ENCODE data around the gene MREG.
"Not testable (repeated sequence)": the region's sequence is repeated elsewhere in the genome, so short reads cannot be mapped to it uniquely, and the experiment has no call there.

Gene MREG

GRCh38 chr2:215985257-215985656 lies 28.1 kb downstream of the MREG start:
- no peak for FAIRE-seq

GRCh38 chr2:215984661-215985060 lies 28.7 kb downstream of the MREG start:
- no peak for FAIRE-seq

GRCh38 chr2:215983581-215984351 lies 29.6 kb downstream of the MREG start:
- FAIRE-seq: no peak

- no peak for FAIRE-seq
Measured at GRCh38 chr2:215982465-215982875, 30.9 kb downstream of the MREG start.

- no peak for FAIRE-seq
Measured at GRCh38 chr2:215981115-215981514, 32.2 kb downstream of the MREG start.

GRCh38 chr2:215979620-215980019 lies 33.7 kb downstream of the MREG start:
- FAIRE-seq: no peak

- no peak for FAIRE-seq
Measured at GRCh38 chr2:215974700-215975429, 38.5 kb downstream of the MREG start.

- no peak for FAIRE-seq
Measured at GRCh38 chr2:215973954-215974699, 39.2 kb downstream of the MREG start.

- FAIRE-seq: no peak
Measured at GRCh38 chr2:215973145-215973792, 40.1 kb downstream of the MREG start.

GRCh38 chr2:215971671-215972070 lies 41.7 kb downstream of the MREG start:
- FAIRE-seq: no peak

- FAIRE-seq: not testable (repeated sequence)
Measured at GRCh38 chr2:215970894-215971293, 42.5 kb downstream of the MREG start.

- no peak for FAIRE-seq
Measured at GRCh38 chr2:215970425-215970824, 42.9 kb downstream of the MREG start.

- no peak for FAIRE-seq
Measured at GRCh38 chr2:215969131-215969841, 44.1 kb downstream of the MREG start.

GRCh38 chr2:215968499-215968898 lies 44.9 kb downstream of the MREG start:
- no peak for FAIRE-seq

GRCh38 chr2:215967590-215968378 lies 45.6 kb downstream of the MREG start:
- no peak for FAIRE-seq

GRCh38 chr2:215966951-215967350 lies 46.4 kb downstream of the MREG start:
- FAIRE-seq: no peak

- FAIRE-seq: no peak
Measured at GRCh38 chr2:215966274-215966673, 47.1 kb downstream of the MREG start.

GRCh38 chr2:215965532-215966165 lies 47.7 kb downstream of the MREG start:
- FAIRE-seq: no peak

GRCh38 chr2:215961981-215962380 lies 51.4 kb downstream of the MREG start:
- FAIRE-seq: no peak

GRCh38 chr2:215958257-215958656 lies 55.1 kb downstream of the MREG start:
- no peak for FAIRE-seq

Measured in TTC549 (cell line).